ENCODE data around the gene RAB3GAP1.

The RAB3GAP1 gene

GRCh38 chr2:135037831-135038230, 14.3 kb upstream of the RAB3GAP1 start:
- no peak for FAIRE-seq
- no peak for DNase-seq (ENCODE audit: insufficient read length, low spot score)
- no peak for TF ChIP-seq CTCF (IDR thresholded peaks at IDR 0.05; ENCODE audit: insufficient read depth, missing control alignments)

GRCh38 chr2:135043345-135043744, 8.7 kb upstream of the RAB3GAP1 start:
- peak; percentile 9 for TF ChIP-seq CTCF (IDR thresholded peaks at IDR 0.05; ENCODE audit: insufficient read depth, missing control alignments)
- FAIRE-seq (no peak), DNase-seq (ENCODE audit: insufficient read length, low spot score) (no peak)

- FAIRE-seq (no peak), DNase-seq (ENCODE audit: insufficient read length, low spot score) (no peak)
- TF ChIP-seq CTCF (IDR thresholded peaks at IDR 0.05; ENCODE audit: insufficient read depth, missing control alignments), result no peak
These were observed 4.8 kb upstream of the RAB3GAP1 start, which contains the start of gene MAP3K19 for GRCh38 chr2:135047300-135047699. Gene MAP3K19, minus strand, starts transcription at chr2:135047447. Its CDS starts 22,800 bp downstream, at chr2:135024647.

- TF ChIP-seq CTCF (IDR thresholded peaks at IDR 0.05; ENCODE audit: insufficient read depth, missing control alignments), result no peak
- FAIRE-seq (no peak), DNase-seq (ENCODE audit: insufficient read length, low spot score) (no peak)
These were observed 4.0 kb upstream of the RAB3GAP1 start for GRCh38 chr2:135048122-135048521.

- peak; percentile 5 for TF ChIP-seq CTCF (IDR thresholded peaks at IDR 0.05; ENCODE audit: insufficient read depth, missing control alignments)
- FAIRE-seq (peak; percentile 6), DNase-seq (ENCODE audit: insufficient read length, low spot score) (no peak)
These were observed 2.0 kb upstream of the RAB3GAP1 start for GRCh38 chr2:135050132-135050531.

- DNase-seq (ENCODE audit: insufficient read length, low spot score), result no peak
- no peak for TF ChIP-seq CTCF (IDR thresholded peaks at IDR 0.05; ENCODE audit: insufficient read depth, missing control alignments)
- no peak for FAIRE-seq
These were observed 1.4 kb upstream of the RAB3GAP1 start for GRCh38 chr2:135050684-135051083.

GRCh38 chr2:135052997-135053474, 944 bp downstream of the RAB3GAP1 start:
- no peak for TF ChIP-seq CTCF (IDR thresholded peaks at IDR 0.05; ENCODE audit: insufficient read depth, missing control alignments)
- no peak for DNase-seq (ENCODE audit: insufficient read length, low spot score)
- no peak for FAIRE-seq

All from D721Med (cell line).